Stimulated activated CD4-positive, alpha-beta T cell treated with anti-CD3 and anti-CD28 coated beads, Interleukin-4, amount 100 ng/mL, for 48 hours (primary cell): ENCODE data around the gene NINJ1.

Source experiments
- DNase-seq, 2 donors: peaks; one replicate each; pipeline ENCODE4 v3.0.0-alpha.2; 2020; ENCODE audit warnings: low read depth in 2 of 2

NINJ1 gene

DNA sequence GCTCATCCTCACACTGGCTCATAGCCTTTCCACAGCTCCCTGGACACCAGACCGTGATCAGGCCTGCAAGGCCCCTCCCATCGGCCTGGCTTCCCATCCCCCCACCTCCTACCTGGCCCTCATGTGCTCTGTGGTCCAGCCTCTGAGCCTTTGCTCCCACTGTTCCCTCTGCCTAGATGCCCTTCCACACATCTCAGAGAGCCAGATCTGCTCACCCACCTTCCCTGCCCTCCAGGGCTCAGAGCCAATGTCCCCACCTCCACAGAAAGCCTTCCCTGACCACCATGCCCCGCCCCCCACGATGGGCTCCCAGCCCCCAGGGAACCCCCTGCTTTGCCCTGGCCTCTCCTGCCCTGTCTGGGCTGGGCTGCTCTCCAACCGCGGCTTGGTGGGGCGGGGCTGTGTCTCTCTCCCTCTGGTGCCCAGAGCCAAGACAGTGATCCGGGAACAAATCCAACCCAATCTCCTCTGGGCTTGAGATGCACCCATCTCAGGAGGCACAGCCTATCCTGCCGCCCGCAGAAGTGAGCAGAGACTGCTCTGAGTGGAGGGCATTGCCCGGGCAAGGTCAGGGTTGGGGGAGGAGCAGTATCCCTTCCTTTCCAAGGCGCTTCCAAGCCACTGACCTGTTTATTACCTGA, 1.6 kb downstream of the NINJ1 start:
- DNase-seq: no peak

- DNase-seq: no peak
Observed at GRCh38 chr9:93131599-93132286, 2.3 kb downstream of the NINJ1 start.

DNA sequence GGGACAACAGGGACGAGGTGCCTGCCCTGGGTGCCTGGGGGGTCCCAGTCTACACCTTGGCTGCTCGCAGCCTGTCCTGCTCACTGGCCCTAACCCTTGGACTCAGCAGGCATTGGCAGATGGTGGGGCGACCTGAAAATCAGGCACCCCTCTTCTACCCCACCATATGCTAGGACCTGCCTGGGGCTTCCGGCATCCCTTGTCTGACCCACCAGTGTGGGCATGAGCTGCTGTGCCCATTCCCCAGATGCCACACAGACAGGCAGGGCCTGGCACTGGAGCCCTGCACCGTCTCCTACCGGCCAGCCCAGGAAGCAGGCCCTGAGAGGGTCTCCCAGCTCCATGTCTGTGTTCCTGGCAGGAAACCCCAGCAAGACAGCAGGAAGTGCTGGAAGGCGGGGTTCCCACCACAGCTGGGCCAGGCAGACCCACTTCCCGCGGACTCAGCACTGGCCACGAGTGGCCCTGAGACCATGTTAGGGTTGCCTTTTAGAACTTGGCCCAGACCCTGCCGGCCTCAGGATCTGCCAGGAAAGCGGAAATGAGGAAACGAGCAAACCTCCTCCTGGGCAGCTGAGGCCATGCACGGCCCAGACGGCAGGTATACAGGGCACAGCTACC, 3.1 kb downstream of the NINJ1 start:
- DNase-seq: no peak

DNA sequence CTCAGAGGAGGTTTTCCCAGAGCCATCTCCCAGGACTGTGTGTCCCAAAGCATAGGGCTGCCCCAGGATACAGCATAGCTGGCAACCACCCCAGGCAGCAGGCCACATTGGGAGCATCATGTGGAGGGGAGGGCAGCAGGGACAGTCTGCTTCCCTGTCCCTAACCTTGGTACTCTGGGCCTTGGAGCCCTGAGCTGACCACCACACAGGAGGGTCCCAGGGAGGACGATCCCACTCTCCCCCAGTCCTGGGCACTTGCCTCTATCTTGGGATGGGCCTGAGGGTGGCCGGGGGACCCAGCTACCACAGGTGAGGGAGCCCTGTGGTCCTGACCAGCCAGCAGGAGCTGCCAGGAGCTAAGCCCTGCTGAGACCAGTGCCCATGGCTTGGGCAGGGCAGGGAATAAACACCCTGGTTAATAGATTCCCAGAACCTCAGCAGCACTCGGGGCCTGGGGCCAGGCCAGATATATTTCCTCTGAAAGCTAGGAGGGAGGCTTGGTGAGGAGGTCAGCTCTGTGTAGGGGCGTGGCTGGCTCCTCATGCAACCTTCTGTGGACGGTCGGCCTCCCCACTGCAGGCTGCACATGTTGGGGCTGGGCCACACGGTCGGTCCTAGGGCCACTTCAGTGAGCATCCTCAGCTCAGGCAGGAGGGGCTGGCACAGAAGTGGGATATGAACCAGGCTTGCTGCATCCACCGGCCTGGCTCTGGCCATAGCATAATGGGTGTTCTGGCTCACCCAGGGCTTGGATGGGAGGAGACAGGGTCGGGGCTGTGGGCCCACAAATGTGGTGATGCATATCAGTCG, 4.2 kb downstream of the NINJ1 start:
- no peak for DNase-seq

DNA sequence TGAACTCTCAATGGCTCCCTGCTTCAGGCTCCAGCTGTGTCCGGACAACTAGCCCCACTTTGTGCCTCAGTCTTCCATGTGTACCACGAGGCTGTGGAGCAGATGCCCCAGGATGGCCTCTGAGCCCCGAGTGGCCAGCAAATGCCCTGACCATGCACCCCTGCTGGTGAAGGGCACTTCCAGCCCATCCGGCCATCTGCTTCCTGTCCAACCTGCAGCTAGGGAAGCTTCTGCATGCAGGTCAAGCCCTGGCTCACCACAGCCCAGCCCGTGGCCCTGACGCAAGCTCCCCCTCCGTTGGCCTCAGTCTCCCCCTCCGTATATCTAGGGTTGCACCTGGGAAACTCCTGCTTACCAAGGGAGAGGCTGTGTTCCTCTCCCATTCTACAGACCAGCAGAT, 4.8 kb downstream of the NINJ1 start:
- no peak for DNase-seq

GRCh38 chr9:93128715-93129224, 5.3 kb downstream of the NINJ1 start:
- DNase-seq: no peak

- DNase-seq: no peak
Observed at GRCh38 chr9:93128011-93128714, 5.9 kb downstream of the NINJ1 start.

GRCh38 chr9:93127395-93127911, 6.6 kb downstream of the NINJ1 start:
- no peak for DNase-seq

DNA sequence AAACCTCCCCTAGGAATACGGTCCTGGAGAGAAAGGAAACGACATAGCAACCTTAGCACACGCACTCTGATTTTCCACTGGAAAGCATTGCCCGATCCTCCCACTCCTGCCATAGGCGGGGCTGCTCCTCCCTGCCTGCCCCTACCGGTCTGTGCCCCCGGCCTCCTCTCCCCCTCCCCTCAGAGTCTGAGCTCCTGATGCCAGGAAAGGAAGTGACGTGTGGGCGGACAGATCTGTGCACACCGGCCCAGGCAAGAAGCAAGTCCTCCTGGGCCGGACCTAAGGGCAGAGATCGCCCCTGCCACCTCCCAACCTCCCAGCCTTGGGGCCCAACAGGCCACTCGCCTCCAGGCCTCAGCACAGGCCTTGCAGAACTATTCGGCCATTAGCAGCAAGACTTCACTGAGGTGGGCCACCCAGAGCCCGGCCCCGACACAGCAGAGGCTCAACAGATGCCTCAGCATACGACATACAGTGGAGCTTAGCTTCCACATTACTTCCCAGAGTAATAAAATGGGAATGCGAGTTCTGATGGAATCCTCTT, 7.2 kb downstream of the NINJ1 start:
- DNase-seq: no peak

GRCh38 chr9:93126151-93126781, 7.8 kb downstream of the NINJ1 start:
- DNase-seq: no peak

DNA sequence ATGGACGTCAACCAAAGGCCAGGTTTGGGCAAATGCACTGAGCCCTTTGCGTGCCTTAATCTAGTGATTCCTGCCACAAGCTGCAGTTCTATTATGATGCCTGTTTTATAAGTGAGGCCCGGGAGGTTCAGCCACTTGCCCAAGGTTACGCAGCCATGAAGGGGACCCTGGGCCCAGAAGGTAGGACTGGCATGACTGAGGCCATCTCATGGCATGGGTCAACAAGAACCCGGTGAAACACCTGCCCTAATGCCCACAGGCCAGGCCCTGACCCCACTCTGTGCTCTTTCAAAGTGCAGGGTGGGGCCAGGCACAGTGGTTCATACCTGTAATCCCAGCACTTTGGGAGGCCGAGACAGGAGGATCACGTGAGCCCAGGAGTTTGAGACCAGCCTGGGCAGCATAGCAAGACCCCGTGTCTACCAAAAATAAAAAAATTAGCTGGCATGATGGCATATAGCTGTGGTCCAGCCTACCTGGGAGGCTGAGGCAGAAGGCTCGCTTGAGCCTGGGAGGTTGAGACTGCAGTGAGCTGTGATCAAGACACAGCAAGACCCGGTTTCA, 8.6 kb downstream of the NINJ1 start:
- DNase-seq: no peak

- DNase-seq: no peak
Observed at GRCh38 chr9:93124793-93125192, 9.3 kb downstream of the NINJ1 start.

DNA sequence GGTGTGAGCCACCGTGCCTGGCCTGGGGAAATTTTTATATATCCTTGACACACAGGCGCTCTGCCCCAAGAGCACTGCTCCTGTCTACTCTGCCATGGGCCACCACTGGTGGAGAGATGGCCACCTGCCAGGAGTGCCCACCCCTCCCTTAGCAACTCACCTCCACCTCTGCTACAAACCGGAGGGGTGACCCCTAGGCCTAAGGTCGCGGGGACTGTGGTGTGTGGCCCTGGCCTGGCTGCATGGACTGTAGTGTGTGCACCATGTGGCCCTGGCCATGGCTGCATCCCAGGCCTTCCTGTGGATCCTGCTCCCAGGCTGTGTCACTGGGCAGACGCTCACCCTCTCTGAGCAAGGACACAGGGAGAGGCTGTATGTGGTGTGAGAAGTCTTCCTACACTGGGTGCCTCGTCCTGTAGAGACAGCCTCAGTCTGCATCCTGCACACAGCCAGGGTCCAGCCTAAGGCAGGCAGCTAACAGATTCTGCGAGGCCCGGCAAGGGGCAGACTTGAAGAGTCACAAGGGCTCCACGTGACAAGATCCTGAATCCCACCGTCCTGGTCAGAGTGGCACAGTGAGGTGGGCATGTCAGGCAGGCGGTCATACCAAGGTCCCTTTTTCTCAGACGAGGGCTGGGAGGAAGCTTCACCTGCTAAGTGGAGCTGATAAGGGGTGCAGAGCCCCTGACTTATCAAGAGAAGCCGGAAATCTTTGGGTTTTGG, 10.3 kb downstream of the NINJ1 start:
- no peak for DNase-seq

DNA sequence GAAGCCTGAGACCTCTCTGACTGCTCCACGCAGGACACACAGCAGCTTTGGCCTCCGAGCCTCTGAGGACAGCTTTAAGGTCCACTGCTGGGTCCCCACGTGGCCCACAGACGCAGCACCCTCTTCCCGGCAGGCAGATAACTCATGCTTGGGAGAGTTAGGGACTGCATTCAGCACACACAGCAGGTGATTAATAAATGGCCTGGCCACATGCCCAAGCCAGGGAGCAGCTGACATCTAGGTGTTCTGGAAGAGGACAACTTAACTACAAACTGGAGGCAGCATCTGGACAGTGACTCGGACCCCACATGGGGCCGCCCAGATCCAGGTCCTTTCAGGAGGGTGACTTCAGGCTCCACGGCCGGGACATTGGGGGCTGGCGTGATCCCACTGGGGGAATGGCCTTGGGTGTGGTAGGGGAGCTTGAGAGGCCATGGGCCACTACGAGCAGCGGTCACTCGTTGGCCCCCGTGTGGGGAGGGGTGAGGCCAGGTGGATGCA, 11.3 kb downstream of the NINJ1 start:
- DNase-seq: no peak

- DNase-seq: no peak
Observed at GRCh38 chr9:93121316-93122241, 12.5 kb downstream of the NINJ1 start.

DNA sequence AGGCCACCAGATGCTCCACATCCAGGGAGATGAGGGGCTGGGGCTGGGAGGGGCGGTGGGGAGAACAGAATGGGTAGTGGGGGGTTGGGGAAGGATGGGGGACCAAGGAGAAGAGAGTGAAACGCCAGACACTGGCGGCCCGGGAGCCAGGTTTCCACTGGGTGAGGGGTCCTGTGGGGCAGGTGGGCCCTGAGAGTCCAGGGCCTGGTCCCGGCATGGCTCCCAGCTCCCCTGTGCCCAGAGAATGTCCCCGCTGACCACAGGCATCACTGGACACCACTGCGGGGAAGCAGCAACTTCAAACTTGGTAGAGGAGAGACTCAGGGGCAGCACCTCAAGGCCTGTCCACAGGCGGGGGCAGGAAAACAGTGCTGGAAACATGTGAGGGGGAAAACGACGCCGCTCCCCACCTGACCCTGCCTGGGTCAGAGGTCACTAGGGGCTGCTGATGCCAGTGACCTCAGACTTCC, 13.2 kb downstream of the NINJ1 start:
- no peak for DNase-seq

DNA sequence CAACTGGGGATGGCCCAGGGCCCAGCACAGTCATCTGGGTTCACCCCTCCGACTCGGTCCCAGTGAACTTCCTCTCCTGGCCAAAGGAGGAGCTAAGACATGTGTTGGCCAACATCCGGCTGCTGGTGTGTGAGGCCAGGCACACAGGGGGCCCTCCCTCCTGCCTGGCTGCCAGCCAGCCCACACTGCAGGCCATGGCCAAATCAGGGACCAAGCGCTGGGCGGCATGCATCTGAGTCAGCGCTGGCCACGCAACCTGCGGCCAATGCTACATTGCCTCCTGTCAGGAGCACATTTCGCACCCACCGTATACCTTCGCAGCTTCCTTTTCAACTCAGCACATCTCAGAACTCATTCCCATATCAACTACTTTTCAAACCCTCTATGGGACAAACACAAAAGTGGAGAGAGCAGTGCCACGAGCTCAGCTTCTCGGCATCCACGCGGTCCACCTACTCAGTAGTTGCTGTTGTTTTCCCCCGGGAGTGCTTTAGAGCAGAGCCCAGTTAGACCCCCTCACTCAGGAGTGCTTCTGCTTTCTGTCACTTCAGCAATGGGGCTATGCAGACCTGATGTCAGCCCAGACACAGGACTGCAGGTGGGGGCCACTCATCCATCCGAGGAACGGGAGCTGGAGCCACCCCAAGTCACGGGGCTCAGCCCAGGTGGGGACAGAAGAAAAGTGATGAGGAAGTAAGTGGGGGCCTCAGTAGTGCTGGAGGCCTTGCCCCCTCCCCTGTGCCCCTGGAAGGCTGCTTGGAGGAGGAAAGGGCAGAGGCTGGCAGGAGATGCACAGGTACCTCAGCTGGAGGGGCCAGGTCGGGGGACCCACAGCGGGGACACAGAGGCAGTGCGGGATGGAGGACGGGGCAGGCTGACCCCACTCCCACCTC, 13.9 kb downstream of the NINJ1 start:
- no peak for DNase-seq
